ENCODE measurements around the gene FGF18.

DNA sequence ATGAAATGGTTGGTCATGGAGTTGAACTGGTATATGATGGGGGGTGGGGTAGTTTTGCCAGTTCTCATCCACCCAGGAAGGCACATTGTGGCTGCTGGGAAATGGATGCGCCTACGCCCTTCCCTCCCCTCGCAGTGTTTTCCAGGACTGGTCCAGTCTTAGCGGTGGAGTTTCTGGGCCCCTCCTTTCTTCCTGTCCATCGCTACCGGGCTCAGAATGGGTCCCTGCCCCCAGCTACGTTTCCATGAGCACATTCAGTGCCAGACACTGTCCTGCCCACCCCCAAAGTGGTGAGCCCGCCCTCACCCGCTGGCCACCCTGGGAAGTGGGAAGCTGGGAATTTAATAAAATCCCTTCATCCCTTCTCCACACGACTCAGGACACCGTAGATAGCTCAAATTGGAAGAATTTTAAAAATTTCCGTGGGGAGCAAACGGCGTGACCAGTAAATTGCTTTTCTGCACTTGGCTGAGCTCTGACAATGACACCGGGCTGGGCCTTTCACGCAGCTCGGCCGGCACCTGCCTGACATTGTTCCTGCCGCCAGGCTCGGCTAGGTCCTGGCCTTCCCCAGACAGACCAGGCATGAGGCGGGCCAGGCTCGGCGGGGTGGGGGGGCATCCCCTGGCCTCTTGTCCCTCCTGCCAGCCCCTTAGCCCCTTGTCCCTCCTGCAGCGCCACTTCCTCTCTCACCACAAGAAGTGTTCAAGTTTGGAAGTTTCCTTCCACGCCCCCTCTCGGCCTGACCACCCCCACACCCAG lies 3.6 kb downstream of the FGF18 start:
- TF ChIP-seq NFIC (IDR thresholded peaks at IDR 0.05; ENCODE audit: low read depth, low read length) (no peak), ZBTB33 (IDR thresholded peaks at IDR 0.05) (no peak), IKZF1 (conservative IDR thresholded peaks at IDR 0.05) (no peak)
- TF ChIP-seq, protein P1, sequence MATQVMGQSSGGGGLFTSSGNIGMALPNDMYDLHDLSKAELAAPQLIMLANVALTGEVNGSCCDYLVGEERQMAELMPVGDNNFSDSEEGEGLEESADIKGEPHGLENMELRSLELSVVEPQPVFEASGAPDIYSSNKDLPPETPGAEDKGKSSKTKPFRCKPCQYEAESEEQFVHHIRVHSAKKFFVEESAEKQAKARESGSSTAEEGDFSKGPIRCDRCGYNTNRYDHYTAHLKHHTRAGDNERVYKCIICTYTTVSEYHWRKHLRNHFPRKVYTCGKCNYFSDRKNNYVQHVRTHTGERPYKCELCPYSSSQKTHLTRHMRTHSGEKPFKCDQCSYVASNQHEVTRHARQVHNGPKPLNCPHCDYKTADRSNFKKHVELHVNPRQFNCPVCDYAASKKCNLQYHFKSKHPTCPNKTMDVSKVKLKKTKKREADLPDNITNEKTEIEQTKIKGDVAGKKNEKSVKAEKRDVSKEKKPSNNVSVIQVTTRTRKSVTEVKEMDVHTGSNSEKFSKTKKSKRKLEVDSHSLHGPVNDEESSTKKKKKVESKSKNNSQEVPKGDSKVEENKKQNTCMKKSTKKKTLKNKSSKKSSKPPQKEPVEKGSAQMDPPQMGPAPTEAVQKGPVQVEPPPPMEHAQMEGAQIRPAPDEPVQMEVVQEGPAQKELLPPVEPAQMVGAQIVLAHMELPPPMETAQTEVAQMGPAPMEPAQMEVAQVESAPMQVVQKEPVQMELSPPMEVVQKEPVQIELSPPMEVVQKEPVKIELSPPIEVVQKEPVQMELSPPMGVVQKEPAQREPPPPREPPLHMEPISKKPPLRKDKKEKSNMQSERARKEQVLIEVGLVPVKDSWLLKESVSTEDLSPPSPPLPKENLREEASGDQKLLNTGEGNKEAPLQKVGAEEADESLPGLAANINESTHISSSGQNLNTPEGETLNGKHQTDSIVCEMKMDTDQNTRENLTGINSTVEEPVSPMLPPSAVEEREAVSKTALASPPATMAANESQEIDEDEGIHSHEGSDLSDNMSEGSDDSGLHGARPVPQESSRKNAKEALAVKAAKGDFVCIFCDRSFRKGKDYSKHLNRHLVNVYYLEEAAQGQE (IDR thresholded peaks at IDR 0.05; ENCODE audit: low read depth, low read length): no peak
- TF ChIP-seq, protein P2, sequence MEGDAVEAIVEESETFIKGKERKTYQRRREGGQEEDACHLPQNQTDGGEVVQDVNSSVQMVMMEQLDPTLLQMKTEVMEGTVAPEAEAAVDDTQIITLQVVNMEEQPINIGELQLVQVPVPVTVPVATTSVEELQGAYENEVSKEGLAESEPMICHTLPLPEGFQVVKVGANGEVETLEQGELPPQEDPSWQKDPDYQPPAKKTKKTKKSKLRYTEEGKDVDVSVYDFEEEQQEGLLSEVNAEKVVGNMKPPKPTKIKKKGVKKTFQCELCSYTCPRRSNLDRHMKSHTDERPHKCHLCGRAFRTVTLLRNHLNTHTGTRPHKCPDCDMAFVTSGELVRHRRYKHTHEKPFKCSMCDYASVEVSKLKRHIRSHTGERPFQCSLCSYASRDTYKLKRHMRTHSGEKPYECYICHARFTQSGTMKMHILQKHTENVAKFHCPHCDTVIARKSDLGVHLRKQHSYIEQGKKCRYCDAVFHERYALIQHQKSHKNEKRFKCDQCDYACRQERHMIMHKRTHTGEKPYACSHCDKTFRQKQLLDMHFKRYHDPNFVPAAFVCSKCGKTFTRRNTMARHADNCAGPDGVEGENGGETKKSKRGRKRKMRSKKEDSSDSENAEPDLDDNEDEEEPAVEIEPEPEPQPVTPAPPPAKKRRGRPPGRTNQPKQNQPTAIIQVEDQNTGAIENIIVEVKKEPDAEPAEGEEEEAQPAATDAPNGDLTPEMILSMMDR (IDR thresholded peaks at IDR 0.05 in 2 of 3, conservative IDR thresholded peaks at IDR 0.05 in 1 of 3; ENCODE audit: control insufficient read depth in 2 of 3, extremely low read depth in 1 of 3, insufficient read depth in 1 of 3, low read depth in 3 of 3, low read length in 3 of 3): no peak
